GM21723 (cell line): ENCODE data around the gene IFI30.
A peak's percentile ranks its signal among the peaks of the same experiment; 100 is the strongest.

ENCODE experiments used
- ATAC-seq: cut with Tn5 transposase; IDR thresholded peaks from one replicate; pipeline ENCODE4 v1.9.1; 2021; ENCODE audit warnings: mild to moderate bottlenecking, moderate library complexity; ENCODE audit not compliant: unreplicated experiment

The IFI30 gene

GRCh38 chr19:18223860-18224524, 50.4 kb downstream of the IFI30 start:
- ATAC-seq: peak; percentile 15

DNA sequence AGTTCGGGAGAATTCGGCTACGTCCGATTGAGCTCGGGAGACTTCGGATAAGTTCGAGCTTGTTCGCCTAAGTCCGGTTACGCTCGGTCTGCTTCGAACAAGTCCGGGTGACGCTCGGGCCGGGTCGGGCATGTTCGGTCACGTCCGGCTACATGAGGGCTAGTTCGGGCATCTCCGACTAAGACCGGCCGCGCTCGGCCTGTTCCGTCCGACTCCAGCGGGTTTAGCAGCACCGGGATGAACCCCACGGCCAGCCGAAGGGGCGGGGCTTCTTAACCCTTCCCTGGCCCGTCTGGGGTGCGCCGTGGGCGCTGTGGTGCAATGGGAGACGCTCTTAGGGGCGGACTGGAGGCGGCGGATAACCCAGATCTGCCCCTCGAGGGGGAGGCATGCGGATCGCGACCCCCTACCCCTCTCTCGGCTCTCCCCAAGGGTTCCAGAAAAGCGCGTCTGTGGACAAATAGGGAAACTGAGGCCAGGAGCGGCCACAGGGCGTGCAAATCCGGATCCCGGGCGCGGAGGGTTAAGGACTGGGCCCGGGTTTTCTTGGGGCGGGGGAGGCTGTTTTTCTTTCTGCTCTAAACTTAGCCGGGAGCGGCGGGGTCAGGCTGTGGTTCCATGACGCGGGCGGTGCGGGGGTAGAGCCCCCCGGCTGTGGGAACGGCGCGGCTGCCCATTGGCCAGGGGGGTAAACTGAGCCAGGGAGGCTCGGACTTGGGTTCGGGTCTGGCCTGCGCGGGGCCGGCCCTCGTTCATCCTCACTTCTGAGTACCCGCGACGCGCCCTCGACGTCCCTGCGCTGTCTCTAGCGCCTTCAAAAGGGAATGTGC, 51.1 kb downstream of the IFI30 start:
- peak; percentile 88 for ATAC-seq

DNA sequence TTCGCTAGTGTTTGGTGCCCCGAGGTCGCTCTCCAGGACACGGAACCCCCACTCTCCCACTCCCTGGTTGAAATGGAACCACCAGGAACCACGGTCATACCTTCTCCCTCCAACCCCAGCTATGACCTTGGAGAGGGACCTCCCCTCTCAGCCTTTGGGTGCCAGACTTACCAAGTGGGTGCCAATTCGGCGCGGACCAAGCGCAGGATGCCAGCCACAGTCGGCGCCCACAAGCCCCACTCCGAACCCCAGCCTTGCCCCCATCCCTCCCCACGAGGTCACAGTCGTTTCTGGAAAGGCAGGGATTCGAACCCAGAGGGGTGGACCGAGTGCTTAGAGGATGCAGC, 51.7 kb downstream of the IFI30 start:
- no peak for ATAC-seq

GRCh38 chr19:18225702-18226468, 52.3 kb downstream of the IFI30 start, which contains the start of gene PDE4C:
PDE4C (minus strand) TSS chr19:18226438; CDS start chr19:18226415, 23 bp downstream.
- ATAC-seq: no peak

- ATAC-seq: no peak
These were observed 53.6 kb downstream of the IFI30 start for GRCh38 chr19:18226956-18227780.
